GM21367 (cell line): ENCODE data around the gene RTN4.
A peak's percentile ranks its signal among the peaks of the same experiment; 100 is the strongest.

Experiments
- ATAC-seq: cut with Tn5 transposase; IDR thresholded peaks from one replicate; pipeline ENCODE4 v1.9.1; 2021; ENCODE audit not compliant: unreplicated experiment

The RTN4 gene

DNA sequence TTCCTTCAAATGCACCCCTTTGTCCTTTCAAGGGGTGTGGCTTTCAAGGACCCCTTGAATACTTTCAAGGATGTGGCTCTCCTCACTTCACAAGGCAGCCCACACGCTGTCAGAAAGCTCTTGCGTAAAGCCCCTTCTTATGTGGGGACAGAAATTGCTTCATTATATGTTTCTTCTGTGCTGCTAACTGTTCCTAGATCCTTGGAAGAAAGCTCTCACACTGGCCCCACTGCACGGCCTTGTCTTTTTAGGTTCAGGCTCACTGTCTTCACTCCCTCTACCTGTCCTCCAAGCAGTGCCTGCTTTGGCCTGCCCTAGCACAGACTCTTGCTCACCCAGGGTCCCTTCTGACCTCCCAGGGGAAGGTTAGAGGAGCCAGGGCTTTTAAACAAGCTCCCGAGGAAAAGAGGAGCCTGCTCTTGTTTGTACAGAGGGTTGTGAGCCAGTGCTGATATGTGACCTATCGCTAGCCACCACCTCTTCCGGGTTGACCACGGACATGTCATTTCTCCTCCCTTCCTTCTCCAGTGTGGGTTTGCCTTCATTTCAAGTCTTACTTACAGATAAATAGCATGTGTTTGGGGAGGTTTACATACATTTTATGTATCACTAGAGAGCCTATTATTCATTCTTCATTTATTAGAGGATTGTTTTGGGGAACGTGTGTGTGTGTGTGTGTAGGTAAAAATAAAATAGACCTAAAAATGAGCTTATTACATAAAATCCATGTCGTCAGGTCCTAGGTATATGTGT is 94.7 kb downstream of the RTN4 start:
- ATAC-seq = no peak

GRCh38 chr2:54954705-54955357 is 95.4 kb downstream of the RTN4 start:
- no peak for ATAC-seq

GRCh38 chr2:54954158-54954557 is 96.1 kb downstream of the RTN4 start:
- no peak for ATAC-seq

DNA sequence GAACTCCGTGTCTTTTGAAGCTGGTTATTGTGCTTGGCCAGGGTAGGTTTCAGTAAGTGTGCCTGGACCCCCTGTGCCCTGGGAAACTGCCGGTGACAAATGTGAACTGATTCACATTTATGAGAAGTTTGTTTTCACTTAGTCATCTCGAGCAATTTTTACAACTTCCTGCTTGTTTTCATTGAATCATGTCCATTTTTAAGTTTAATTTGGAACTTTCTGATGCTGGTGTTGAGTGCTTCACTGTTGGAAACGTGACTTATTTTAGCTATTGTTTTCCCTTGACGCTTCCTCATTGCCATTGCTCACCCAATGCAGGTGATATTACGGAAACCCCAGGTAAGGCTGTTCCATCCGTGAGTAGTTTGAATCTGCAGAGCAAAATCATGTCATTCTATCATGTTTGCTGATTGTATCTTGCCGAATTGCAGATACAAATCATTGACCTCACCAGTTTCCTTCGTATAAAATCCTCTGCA is 97.2 kb downstream of the RTN4 start:
- ATAC-seq = no peak

- ATAC-seq = no peak
These were observed 97.8 kb downstream of the RTN4 start for GRCh38 chr2:54952425-54952824.

DNA sequence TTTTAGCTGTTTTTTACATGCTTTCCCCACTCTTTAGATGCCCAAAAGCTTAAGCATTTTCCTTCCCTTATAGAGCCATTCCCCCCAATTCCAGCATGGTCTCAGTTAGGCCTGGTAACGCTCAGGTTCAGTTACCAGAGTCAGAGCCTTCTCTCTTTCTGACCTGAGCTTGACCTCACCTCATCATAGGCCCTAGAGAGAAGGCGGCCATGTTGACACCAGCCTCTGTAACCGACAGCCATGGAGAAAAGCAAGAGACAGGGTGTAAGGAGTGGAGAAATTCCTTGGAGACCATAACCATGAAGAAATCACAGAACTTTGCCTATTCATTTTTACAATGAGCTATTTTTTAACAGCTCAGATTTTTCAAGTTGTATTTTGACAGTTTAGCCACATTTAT is 99.4 kb downstream of the RTN4 start:
- no peak for ATAC-seq

DNA sequence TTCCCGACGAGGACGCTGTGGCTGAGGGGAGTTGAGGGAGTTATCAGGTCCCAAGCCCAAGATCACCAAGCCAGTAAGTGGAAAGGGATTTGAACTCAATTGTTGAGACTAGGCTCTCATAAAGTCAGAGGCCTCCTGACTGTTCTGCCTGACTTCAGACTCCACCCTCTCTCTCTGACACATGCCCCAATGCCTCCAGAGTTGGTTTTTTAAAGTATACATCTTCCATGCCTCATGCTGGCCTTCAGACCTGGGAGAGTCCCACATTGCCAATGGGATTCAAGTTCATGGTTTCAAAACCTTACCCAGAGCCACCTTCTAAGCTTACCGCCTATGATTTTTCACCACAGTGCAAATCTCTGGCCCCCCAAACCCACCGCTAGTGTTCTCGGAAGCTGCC is 100.8 kb downstream of the RTN4 start:
- no peak for ATAC-seq

DNA sequence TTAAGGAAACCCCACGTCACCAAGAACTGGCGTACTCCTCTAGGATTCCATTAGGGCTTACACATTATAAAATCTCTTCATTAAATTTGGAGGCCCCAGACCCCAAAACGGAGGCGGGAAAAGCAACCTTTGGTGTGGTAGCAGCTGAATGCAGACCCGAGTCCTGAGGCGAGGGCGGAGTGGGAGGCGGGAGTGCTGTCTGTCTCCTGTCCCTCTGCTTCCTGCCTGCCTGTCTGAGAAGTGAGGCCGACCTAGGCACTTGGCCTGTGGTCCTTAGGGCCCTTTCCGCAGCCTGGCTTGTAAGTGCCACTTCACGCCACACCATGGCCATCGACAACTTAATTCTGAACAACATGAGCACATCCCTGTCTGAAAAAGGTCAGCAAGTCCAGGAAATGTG is 102.1 kb downstream of the RTN4 start:
- no peak for ATAC-seq

GRCh38 chr2:54947646-54948045 is 102.6 kb downstream of the RTN4 start:
- no peak for ATAC-seq

DNA sequence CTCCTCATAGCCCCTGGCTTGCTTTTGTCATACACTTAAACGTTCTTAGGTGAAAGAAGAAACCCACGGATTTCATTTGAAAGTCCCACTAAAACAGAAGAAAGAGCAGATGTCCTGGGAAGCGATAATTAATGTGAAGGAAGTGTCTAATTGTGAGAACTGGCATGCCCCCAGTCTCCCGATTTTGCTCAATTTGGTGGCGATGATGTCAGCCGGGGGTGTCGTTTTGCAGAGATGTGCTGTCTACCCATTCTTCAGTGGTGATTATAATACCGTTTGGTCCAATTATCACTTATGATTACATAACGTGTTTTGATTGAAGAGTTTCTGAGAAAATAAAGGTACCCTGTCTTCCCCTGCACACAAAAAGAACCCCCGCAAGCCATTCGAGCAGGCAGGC is 103.1 kb downstream of the RTN4 start:
- ATAC-seq = no peak

DNA sequence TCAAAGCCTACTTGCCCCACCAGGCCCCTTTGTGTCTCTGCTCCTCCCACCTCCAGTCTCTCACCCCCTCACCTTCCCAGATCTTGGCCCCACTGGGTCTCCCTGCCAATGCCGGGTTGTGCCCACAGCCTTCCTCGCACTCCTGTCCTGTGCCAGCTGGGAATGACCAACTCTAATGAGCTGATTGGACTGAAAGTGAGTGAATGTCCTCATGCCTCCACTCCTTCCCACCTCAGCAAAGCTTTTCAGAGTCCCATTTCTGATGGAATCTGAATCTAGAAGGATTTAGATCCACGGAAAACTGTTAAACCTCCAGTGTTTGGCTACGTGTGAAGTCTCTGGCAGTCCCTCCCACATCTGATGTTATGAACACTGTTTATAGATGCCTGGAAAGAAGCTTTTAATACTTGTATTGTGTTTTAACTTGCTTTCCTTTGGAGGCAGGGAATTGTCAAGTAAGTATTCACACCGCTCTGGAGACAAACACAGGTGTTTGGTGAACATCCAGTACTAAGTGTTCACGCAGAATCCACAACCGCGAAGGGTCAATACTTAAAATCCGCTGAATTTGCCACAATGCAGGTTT is 103.9 kb downstream of the RTN4 start:
- no peak for ATAC-seq

DNA sequence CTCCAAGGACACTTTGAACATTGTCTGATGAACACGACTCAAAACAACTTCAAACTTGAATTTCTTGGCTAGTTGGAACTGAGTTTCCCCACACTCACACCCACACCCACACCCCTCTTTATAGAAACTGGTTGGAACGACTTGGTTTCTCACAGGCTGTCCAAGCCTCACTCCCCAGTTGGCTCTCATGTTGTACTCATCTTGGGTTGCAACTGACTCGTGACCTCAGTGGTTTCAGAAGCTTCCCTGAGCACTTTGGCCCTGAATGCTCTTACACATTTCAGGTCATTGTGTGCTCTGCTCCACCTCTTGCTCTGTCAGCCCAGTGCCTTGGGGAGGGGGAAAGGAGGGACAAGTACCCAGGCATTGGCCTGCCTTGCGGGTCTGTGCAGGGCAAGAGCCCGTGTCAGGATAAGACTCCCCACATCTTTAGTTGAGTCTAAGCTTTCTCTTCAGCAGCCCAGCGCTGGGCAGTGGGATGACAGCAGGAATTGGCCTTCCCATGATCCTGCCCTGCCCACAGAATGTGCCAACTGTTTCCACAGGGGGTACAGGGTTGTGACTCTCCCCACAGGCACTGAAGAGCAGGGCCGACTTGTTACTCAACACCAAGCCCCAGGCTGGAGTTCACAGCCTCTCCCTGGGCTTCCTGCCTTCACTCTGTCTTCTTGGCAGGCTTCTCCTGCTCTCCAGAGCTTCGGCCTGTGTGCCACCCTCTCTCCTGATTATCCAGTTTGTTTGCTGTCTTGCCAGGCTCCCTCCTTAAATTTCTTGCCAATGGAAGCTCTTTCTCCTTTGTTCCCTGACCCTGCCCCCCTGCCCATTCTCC is 104.6 kb downstream of the RTN4 start:
- ATAC-seq = peak; percentile 60

- ATAC-seq = no peak
These were observed 105.4 kb downstream of the RTN4 start for GRCh38 chr2:54944724-54945326.

DNA sequence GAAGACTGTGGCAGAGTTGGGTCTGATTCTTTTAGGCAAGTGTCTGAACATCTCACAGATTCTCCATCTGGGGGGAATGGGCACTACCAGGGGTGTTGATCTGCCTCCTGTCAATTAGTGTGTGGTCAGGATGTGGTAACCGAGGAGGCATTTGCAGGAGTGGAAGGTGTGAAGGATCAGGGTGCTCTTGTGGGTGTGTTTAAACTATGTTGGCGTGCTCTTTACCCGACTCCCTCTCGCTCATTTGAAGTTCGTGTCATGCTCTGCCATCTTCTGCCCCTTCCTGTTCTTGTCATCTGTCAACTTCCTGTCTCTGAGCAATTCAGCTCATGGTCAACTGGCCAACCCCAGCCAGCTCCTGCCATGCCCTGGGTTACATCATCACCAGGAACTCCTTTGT is 107.9 kb downstream of the RTN4 start:
- ATAC-seq = no peak

DNA sequence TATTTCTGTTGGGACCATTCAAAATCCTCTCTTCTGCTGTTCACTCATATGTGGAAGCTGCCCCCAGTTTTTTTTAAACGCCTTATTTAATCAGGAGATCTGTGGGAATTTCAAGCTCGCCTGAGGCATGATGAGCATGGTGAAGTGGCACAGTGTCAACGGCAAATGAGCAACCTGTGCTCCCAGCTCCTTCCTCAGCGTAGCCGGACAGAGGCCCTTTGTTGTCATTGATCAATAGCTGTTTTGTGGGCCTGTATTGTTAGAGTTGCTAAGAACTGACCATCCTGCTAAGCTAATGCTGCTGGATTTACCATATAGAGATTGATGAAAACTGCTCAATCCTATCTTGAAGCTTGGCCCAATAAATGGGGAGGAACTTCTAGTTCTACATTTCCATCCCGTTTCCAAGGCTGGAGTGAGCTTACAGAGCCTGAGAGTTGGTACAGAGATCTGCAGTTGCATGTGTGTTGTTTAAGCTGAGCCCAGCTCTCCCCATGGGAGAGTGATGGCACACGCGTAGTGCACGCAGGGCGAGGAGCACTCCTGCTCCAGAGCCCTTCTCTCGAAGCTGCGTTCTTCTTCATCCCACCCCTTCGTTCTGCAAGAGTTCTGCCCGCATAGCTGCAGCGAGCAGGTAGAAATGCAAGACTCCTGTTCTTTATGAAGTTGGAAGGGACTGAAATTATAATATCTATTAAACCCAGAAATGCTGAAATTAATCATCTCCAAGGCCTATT is 108.8 kb downstream of the RTN4 start:
- no peak for ATAC-seq

DNA sequence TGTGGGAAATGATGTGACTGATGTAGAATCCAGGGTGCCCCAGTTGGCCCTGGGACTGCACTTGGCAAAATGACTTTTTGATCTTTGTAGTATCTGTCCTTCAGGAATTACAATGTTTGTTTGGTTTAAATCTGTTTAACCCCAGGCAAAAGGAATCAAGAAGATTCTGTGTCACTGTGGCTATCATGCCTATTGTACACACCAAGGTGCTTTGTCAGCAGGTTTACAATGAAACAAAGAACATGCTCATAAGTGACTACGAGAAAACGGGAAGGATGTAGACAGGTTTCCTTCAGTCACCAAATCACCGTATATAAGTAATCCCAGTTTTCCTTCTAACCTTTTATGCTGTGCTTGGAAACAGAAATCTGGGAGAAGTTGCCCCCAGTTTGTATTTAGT is 109.5 kb downstream of the RTN4 start:
- no peak for ATAC-seq

- ATAC-seq = no peak
These were observed 110.7 kb downstream of the RTN4 start for GRCh38 chr2:54939446-54940118.

- ATAC-seq = no peak
These were observed 113.5 kb downstream of the RTN4 start for GRCh38 chr2:54936766-54937165.

GRCh38 chr2:54935389-54935788 is 114.9 kb downstream of the RTN4 start:
- no peak for ATAC-seq

DNA sequence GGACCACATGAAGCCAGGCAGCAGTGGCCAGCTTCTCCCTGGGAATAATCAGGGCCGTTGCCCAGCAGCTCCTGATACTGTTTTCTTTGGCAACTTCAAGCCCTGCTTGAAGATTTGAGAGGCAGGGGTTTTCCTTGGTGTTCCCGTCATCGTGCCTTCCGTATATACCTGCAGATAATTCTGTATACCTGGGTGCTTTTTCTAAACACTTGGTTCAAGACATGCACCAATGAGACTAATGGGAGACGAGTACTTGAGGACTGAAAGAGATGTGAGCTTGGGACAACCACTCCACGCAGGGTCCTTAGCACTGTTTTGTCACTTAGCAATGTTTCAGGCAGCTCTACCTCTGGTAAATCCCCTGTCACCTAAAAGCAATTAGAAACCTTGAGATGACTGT is 118.8 kb downstream of the RTN4 start:
- ATAC-seq = no peak
